Kidney epithelial cell (primary cell): ENCODE data around the gene EIF3K. TPM values are rescaled to one million over a fixed set of nuclear protein-coding genes. Genes with fewer than 3 reads are reported as not detected.
"Not testable (repeated sequence)": the region's sequence is repeated elsewhere in the genome, so short reads cannot be mapped to it uniquely, and the experiment has no call there.

Experiments
- DNase-seq: peaks from one replicate; pipeline ENCODE4 v3.0.0-alpha.2; 2010; ENCODE audit warnings: low read depth
- H3K27me3 ChIP-seq: 2 replicates; pipeline ENCODE4 v1.6.0; 2011; ENCODE audit warnings: low read length; ENCODE audit not compliant: control insufficient read depth, insufficient read depth
- H3K36me3 ChIP-seq: 2 replicates; pipeline ENCODE4 v1.5.1; 2011; ENCODE audit warnings: low read length; ENCODE audit not compliant: control insufficient read depth, insufficient read depth
- H3K4me3 ChIP-seq: 2 replicates; pipeline ENCODE4 v1.5.1; 2011; ENCODE audit warnings: low read depth, mild to moderate bottlenecking, control low read depth, low read length
- CTCF ChIP-seq: IDR thresholded peaks from 2 replicates; pipeline ENCODE4 v1.5.1; 2011; ENCODE audit warnings: mild to moderate bottlenecking, moderate library complexity, low read length, control low read depth, inconsistent platforms; ENCODE audit not compliant: insufficient read depth, poor library complexity, severe bottlenecking
- total RNA-seq: library from RNA; depleted of rRNA; stranded (reverse); fragments of >200 nt; gene quantifications from 2 replicates; pipeline ENCODE4 v1.2.3, GENCODE V29; 2015

Gene EIF3K
- total RNA-seq, 1 donor from 2014 or later: 653 TPM

GRCh38 chr19:38624822-38625221 is 5.8 kb downstream of the EIF3K start:
- H3K27me3 ChIP-seq: no peaks in the 10 kb centered on the region
- TF ChIP-seq CTCF: no peak
- H3K36me3 ChIP-seq: peaks cover 4% of the 10 kb centered on the region

GRCh38 chr19:38626401-38626800 is 7.4 kb downstream of the EIF3K start:
- DNase-seq: no peak
- peaks cover 4% of the 10 kb centered on the region for H3K36me3 ChIP-seq
- TF ChIP-seq CTCF: no peak
- H3K4me3 ChIP-seq: no peak overlapping the region
- no peaks in the 10 kb centered on the region for H3K27me3 ChIP-seq

More at GRCh38 chr19:38624822-38625221, 5.8 kb downstream of the EIF3K start:
- no peak overlapping the region for H3K4me3 ChIP-seq
- DNase-seq: no peak

- no peak overlapping the region for H3K4me3 ChIP-seq
- peaks cover 4% of the 10 kb centered on the region for H3K36me3 ChIP-seq
- no peak for DNase-seq
- TF ChIP-seq CTCF: no peak
- no peaks in the 10 kb centered on the region for H3K27me3 ChIP-seq
Measured at GRCh38 chr19:38629568-38629967, 10.6 kb downstream of the EIF3K start.

GRCh38 chr19:38631301-38631700 is 12.3 kb downstream of the EIF3K start:
- not testable (repeated sequence) for H3K4me3 ChIP-seq, DNase-seq, H3K36me3 ChIP-seq, H3K27me3 ChIP-seq

- not testable (repeated sequence) for DNase-seq, H3K36me3 ChIP-seq, H3K4me3 ChIP-seq, H3K27me3 ChIP-seq
Measured at GRCh38 chr19:38631811-38632475, 13.0 kb downstream of the EIF3K start.

- no peak for DNase-seq
- H3K4me3 ChIP-seq: no peak overlapping the region
- peaks cover 4% of the 10 kb centered on the region for H3K36me3 ChIP-seq
- H3K27me3 ChIP-seq: no peaks in the 10 kb centered on the region
- no peak for TF ChIP-seq CTCF
Measured at GRCh38 chr19:38632476-38633213, 13.7 kb downstream of the EIF3K start.
